ENCODE results near the gene MRPL2.

DNA sequence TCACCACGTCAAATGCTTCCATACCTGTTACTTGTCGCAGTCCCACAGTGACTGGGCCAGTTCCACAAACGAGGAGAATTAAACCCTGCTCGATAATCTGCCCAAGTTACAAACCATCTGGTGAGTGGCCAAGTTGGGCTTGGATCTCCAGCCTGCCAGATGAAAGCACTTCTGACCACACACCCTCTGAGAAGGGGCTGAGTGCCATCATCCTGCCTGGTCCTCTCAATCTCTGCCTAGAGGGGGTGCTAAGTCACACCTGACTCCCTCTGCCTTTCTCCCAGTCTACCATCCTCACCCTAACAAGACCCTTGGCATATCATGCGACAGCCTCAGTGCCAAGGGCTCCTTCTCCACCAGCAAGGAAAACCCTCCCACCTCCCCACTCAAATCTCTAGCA is 22.0 kb downstream of the MRPL2 start:
- TF ChIP-seq CTCF (IDR thresholded peaks at IDR 0.05; ENCODE audit: control extremely low read depth in 1 of 3, insufficient read depth in 1 of 3, low read depth in 1 of 3, low read length in 3 of 3): peak in 1 of 3 experiments; percentile 27; a peak in 1 of 4 replicates
- TF ChIP-seq JUND (IDR thresholded peaks at IDR 0.05; ENCODE audit: low read length): no peak
- TF ChIP-seq, protein P1, sequence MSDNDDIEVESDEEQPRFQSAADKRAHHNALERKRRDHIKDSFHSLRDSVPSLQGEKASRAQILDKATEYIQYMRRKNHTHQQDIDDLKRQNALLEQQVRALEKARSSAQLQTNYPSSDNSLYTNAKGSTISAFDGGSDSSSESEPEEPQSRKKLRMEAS (IDR thresholded peaks at IDR 0.05): no peak
- TF ChIP-seq POLR2AphosphoS5 (IDR thresholded peaks at IDR 0.05; ENCODE audit: low read depth, low read length): no peak
- no peak for TF ChIP-seq RBBP5 (IDR thresholded peaks at IDR 0.05; ENCODE audit: borderline replicate concordance, low read depth, low read length)
- TF ChIP-seq POLR2A (IDR thresholded peaks at IDR 0.05; ENCODE audit: control extremely low read depth in 1 of 2, low read depth in 2 of 2, low read length in 2 of 2): no peak
- no peak for TF ChIP-seq HDAC6 (IDR thresholded peaks at IDR 0.05; ENCODE audit: low read depth, low read length)
- no peak for TF ChIP-seq SIRT6 (IDR thresholded peaks at IDR 0.05; ENCODE audit: low read length)
- TF ChIP-seq SIN3A (conservative IDR thresholded peaks at IDR 0.05 in 1 of 2, IDR thresholded peaks at IDR 0.05 in 1 of 2; ENCODE audit: low read depth in 1 of 2, low read length in 2 of 2): no peak
- no peak for TF ChIP-seq NRF1 (IDR thresholded peaks at IDR 0.05; ENCODE audit: low read depth, low read length)
- TF ChIP-seq SP1 (IDR thresholded peaks at IDR 0.05; ENCODE audit: low read depth, low read length): no peak
